Vagina (tissue), 2 donors: Measurements from ENCODE around the gene WDR19. TPM values are rescaled to one million over a fixed set of nuclear protein-coding genes. Genes with fewer than 3 reads are reported as not detected.

Experiments
- DNase-seq, 2 donors: peaks; one replicate each; pipeline ENCODE4 v3.0.0-alpha.2; 2017; ENCODE audit errors: extremely low spot score in 2 of 2
- H3K27ac ChIP-seq: fragments of 200-600 bp; sonication (generic); one replicate; pipeline ENCODE4 v1.5.1; 2019
- H3K27me3 ChIP-seq: fragments of 200-600 bp; sonication (generic); one replicate; pipeline ENCODE4 v1.5.1; 2019
- H3K36me3 ChIP-seq, 2 donors: fragments of 200-600 bp; sonication (generic); one replicate each; pipeline ENCODE4 v1.5.1; 2017 to 2019
- H3K4me1 ChIP-seq: fragments of 200-600 bp; sonication (generic); one replicate; pipeline ENCODE4 v1.5.1; 2019
- H3K4me3 ChIP-seq, 2 donors: fragments of 200-600 bp; sonication (generic); 1 replicate in 1 of 2; 2 replicates in 1 of 2; pipeline ENCODE4 v1.5.1; 2016 to 2019
- H3K9me3 ChIP-seq: fragments of 200-600 bp; sonication (generic); one replicate; pipeline ENCODE4 v1.5.1; 2019
- POLR2A ChIP-seq, 2 donors: fragments of 450-650 bp; IDR thresholded peaks; one replicate each; pipeline ENCODE4 v1.6.1; 2017; ENCODE audit warnings: antibody characterized with exemption in 2 of 2, mild to moderate bottlenecking in 2 of 2, moderate library complexity in 2 of 2
- POLR2AphosphoS5 ChIP-seq, 2 donors: sonication (generic); formaldehyde crosslinking; IDR thresholded peaks; one replicate each; pipeline ENCODE4 v1.9.0; 2017; ENCODE audit warnings: antibody characterized with exemption in 2 of 2, mild to moderate bottlenecking in 2 of 2, low read depth in 1 of 2; ENCODE audit not compliant: insufficient read depth in 1 of 2
- intact Hi-C: fragments of 100-400 bp; cut with DNase I; formaldehyde crosslinking; loops from one replicate; pipeline ENCODE4 v1.15.1; 2023
- total RNA-seq: library from RNA; depleted of rRNA; stranded (reverse); fragments of >200 nt; gene quantifications from one replicate; pipeline ENCODE4 v1.2.3, GENCODE V29; 2016
- TF ChIP-seq, protein P1 (sequence below), 3 experiments: fragments of 450-650 bp in 2 of 3; fragments of 200-600 bp in 1 of 3; sonication (generic) in 1 of 3; IDR thresholded peaks; one replicate each; pipeline ENCODE4 v1.5.1; 2017 to 2019; ENCODE audit warnings: antibody characterized with exemption in 3 of 3, mild to moderate bottlenecking in 2 of 3, moderate library complexity in 2 of 3

WDR19 gene
- total RNA-seq, 1 donor from 2014 or later, result 47.1 TPM

DNA sequence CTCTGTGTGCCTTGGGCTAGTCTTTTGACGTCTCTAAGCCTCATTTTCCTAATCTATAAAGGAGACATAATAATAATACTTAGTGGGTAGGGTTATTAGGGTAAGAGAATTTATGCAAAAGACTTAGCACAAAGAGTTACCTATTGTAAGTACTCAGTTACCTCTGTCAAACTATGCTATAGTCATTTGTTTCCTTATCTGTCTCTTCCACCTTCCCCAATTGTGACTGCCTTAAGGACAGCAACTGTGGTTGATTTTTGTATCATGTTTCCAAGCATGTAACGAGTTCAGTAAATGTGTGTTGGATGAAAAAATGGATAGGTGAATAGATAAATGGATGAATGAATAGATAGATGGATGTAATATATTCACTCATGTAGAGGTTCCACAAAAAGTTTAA lies 48.1 kb downstream of the WDR19 start:
- intact Hi-C loops, result no loop called here
- Histone ChIP-seq H3K27me3 (no peaks in the 10 kb centered on the region), H3K4me3 (no peak overlapping the region), H3K4me1 (no peaks in the 10 kb centered on the region), H3K36me3 (peaks cover 0 to 45% of the 10 kb centered on the region in 2 donors), H3K27ac (no peak overlapping the region), H3K9me3 (no peaks in the 10 kb centered on the region)
- no peak for DNase-seq
- TF ChIP-seq, protein P1, sequence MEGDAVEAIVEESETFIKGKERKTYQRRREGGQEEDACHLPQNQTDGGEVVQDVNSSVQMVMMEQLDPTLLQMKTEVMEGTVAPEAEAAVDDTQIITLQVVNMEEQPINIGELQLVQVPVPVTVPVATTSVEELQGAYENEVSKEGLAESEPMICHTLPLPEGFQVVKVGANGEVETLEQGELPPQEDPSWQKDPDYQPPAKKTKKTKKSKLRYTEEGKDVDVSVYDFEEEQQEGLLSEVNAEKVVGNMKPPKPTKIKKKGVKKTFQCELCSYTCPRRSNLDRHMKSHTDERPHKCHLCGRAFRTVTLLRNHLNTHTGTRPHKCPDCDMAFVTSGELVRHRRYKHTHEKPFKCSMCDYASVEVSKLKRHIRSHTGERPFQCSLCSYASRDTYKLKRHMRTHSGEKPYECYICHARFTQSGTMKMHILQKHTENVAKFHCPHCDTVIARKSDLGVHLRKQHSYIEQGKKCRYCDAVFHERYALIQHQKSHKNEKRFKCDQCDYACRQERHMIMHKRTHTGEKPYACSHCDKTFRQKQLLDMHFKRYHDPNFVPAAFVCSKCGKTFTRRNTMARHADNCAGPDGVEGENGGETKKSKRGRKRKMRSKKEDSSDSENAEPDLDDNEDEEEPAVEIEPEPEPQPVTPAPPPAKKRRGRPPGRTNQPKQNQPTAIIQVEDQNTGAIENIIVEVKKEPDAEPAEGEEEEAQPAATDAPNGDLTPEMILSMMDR (IDR thresholded peaks at IDR 0.05), result no peak
- TF ChIP-seq POLR2A (IDR thresholded peaks at IDR 0.05) (no peak), POLR2AphosphoS5 (IDR thresholded peaks at IDR 0.05; ENCODE audit: insufficient read depth in 1 of 2, low read depth in 1 of 2) (no peak)

DNA sequence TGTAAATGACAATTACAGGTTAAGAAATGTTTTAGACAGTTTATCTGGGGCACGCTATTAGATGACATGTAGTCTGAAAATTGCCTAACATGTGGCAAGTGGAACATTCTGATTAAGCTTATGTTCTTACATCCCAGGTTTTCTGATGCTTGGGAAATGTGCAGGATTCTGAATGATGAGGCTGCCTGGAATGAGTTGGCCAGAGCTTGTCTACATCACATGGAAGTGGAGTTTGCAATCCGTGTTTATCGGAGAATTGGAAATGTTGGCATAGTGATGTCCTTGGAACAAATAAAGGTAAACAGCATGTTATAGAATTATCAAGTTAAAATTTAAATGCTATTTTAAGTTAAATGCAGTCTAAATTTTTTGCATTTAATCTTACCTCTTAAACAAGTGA lies 49.3 kb downstream of the WDR19 start:
- H3K27ac ChIP-seq, result no peak overlapping the region
- H3K4me3 ChIP-seq, result no peak overlapping the region
- no peak for DNase-seq
- H3K36me3 ChIP-seq, result peaks cover 0 to 51% of the 10 kb centered on the region in 2 donors
- TF ChIP-seq POLR2AphosphoS5 (IDR thresholded peaks at IDR 0.05; ENCODE audit: insufficient read depth in 1 of 2, low read depth in 1 of 2) (no peak), POLR2A (IDR thresholded peaks at IDR 0.05) (no peak)
- TF ChIP-seq, protein P1 (IDR thresholded peaks at IDR 0.05), result no peak
- no peaks in the 10 kb centered on the region for H3K27me3 ChIP-seq
- intact Hi-C loops, result no loop called here
- no peaks in the 10 kb centered on the region for H3K9me3 ChIP-seq
- H3K4me1 ChIP-seq, result no peaks in the 10 kb centered on the region

DNA sequence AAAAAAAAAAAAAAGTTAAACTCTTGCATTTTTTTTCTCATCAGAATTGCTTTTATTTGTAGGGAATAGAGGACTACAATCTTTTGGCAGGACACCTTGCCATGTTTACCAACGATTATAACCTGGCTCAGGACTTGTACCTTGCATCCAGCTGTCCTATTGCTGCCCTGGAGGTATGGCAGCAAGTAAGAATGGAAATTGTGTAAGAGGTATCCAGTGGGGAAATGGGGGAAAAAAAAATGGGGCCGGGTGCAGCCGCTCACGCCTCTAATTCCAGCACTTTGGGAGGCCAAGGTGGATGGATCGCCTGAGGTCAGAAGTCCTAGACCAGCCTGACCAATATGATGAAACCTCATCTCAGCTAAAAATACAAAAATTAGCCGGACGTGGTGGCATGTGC lies 49.8 kb downstream of the WDR19 start:
- Histone ChIP-seq H3K4me1 (no peaks in the 10 kb centered on the region), H3K9me3 (no peaks in the 10 kb centered on the region), H3K27me3 (no peaks in the 10 kb centered on the region), H3K27ac (no peak overlapping the region), H3K36me3 (peaks cover 0 to 51% of the 10 kb centered on the region in 2 donors), H3K4me3 (no peak overlapping the region)
- intact Hi-C loops, result no loop called here
- DNase-seq, result no peak
- TF ChIP-seq POLR2AphosphoS5 (IDR thresholded peaks at IDR 0.05; ENCODE audit: insufficient read depth in 1 of 2, low read depth in 1 of 2), result no peak
- TF ChIP-seq, protein P1 (IDR thresholded peaks at IDR 0.05), result no peak

DNA sequence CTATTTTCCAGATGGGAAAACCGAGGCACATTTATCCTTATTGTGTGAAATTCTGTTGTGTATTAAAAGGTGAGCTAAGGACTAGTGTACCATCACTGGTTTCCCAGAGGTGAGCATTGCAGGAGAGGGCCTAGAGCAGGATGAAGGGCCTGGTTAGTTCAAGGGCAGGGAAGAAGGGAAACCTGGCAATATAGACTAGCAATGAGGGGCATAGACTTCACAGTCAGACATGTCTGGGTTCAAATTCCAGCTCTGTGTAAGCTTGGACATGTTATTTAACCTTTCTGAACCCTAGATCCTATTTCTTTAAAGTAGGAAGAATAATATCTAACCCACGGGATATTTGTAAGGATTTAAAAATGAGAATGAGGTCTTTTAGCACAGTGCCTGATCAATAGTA lies 50.8 kb downstream of the WDR19 start:
- TF ChIP-seq POLR2AphosphoS5 (IDR thresholded peaks at IDR 0.05; ENCODE audit: insufficient read depth in 1 of 2, low read depth in 1 of 2), result no peak
- no peak for TF ChIP-seq POLR2A (IDR thresholded peaks at IDR 0.05)
- TF ChIP-seq, protein P1 (IDR thresholded peaks at IDR 0.05), result no peak
- Histone ChIP-seq H3K4me1 (no peaks in the 10 kb centered on the region), H3K4me3 (no peak overlapping the region), H3K27ac (no peak overlapping the region), H3K9me3 (no peaks in the 10 kb centered on the region), H3K27me3 (no peaks in the 10 kb centered on the region), H3K36me3 (peaks cover 0 to 45% of the 10 kb centered on the region in 2 donors)
- intact Hi-C loops, result no loop called here
- DNase-seq, result no peak

DNA sequence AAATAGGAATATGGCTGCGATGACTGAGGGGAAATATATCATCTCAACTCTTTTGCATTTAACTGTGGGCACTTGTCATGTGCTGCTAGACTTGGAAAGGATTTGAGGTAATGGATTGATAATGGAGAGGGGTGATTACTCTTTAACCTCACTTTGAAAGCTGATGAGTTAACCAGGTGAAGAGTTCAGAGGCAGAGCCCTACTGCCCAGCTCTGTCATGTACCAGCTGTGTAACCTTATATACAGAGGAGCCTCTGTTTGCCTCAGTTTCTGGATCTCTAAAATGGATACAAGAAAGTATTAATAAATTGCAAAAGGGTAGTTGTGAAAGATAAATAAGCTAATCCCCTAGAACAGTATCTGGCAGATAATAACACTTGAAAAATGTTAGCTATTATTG lies 51.5 kb downstream of the WDR19 start:
- no peak for DNase-seq
- Histone ChIP-seq H3K4me1 (no peaks in the 10 kb centered on the region), H3K4me3 (no peak overlapping the region), H3K9me3 (no peaks in the 10 kb centered on the region), H3K27ac (no peak overlapping the region), H3K36me3 (peaks cover 0 to 45% of the 10 kb centered on the region in 2 donors), H3K27me3 (no peaks in the 10 kb centered on the region)
- intact Hi-C loops, result no loop called here
- TF ChIP-seq, protein P1 (IDR thresholded peaks at IDR 0.05), result no peak
- TF ChIP-seq POLR2A (IDR thresholded peaks at IDR 0.05) (no peak), POLR2AphosphoS5 (IDR thresholded peaks at IDR 0.05; ENCODE audit: insufficient read depth in 1 of 2, low read depth in 1 of 2) (no peak)
